GM08714 (cell line): ENCODE results near the gene PDLIM1.
"Not testable (repeated sequence)": the region's sequence is repeated elsewhere in the genome, so short reads cannot be mapped to it uniquely, and the experiment has no call there.

Experiments used
- H3K4me3 ChIP-seq: fragments of 200-500 bp; sonication (Bioruptor generic); 2 replicates; pipeline ENCODE4 v1.5.1; 2014; ENCODE audit warnings: mild to moderate bottlenecking, low read length, inconsistent platforms
- ZNF274 ChIP-seq: IDR thresholded peaks from 2 replicates; pipeline ENCODE4 v1.6.1; 2012; ENCODE audit warnings: mild to moderate bottlenecking, low read depth, low read length

The PDLIM1 gene

GRCh38 chr10:95242581-95243317 is 48.1 kb downstream of the PDLIM1 start:
- TF ChIP-seq ZNF274 = no peak
- H3K4me3 ChIP-seq = no peak overlapping the region

GRCh38 chr10:95241533-95241932 is 49.3 kb downstream of the PDLIM1 start:
- no peak for TF ChIP-seq ZNF274
- no peak overlapping the region for H3K4me3 ChIP-seq

DNA sequence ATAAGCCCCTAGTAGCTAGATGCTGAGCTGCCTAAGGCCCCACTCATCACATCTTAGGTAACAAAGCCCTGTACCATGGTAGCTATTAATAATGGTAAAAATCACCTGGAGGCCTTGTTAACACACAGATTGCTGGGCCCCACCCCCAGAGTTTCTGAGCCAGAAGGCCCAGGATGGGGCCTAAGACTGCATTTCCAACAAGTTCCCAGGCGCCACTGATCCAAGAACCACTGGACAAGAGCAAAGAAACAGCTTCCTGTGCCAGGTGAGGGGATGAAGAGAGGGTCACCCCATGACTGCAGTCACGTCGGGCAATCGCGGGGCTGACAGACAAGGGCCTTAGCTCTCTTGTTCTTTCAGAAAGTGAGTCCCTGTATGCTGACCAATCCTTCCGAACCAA is 50.0 kb downstream of the PDLIM1 start:
- no peak for TF ChIP-seq ZNF274
- H3K4me3 ChIP-seq = no peak overlapping the region

DNA sequence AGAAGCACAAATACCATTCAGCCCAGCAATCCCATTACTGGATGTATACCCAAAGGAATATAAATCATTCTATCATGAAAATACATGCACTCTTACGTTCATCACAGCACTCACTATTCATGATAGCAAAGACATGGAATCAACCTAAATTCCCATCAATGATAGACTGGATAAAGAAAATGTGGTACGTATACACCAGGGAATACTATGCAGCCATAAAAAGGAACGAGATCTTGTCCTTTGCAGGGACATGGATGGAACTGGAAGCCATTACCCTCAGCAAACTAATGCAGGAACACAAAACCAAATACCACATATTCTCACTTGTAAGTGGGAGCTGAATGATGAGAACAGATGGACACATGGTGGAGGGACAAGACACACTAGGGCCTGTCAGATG is 50.7 kb downstream of the PDLIM1 start:
- H3K4me3 ChIP-seq = not testable (repeated sequence)

- TF ChIP-seq ZNF274 = no peak
- no peak overlapping the region for H3K4me3 ChIP-seq
Measured at GRCh38 chr10:95237376-95238170, 53.2 kb downstream of the PDLIM1 start.

GRCh38 chr10:95236068-95236903 is 54.5 kb downstream of the PDLIM1 start:
- H3K4me3 ChIP-seq = no peak overlapping the region; the same call in 1 of the 2 replicates

GRCh38 chr10:95235676-95236067 is 55.1 kb downstream of the PDLIM1 start:
- no peak overlapping the region for H3K4me3 ChIP-seq
- TF ChIP-seq ZNF274 = no peak

More at GRCh38 chr10:95236068-95236903, 54.5 kb downstream of the PDLIM1 start:
- no peak for TF ChIP-seq ZNF274

DNA sequence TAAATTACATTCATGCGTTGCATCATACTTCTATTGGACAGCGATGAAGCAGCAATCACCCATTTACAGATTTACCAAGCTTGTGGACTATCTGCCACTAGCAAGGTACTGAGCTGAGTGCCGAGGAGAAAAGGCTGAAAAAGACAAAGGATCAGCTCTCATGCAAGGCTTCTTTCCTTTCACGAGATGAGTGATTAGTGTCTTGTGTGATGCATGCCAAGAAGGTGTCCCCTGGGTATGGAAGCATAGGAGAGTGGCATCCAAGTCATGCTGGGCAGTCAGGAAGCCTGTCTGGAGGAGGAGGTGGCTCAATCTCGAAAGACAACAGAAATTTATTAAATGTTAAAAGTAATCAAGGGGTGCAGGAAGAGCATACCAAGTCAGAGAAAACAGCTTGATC is 55.9 kb downstream of the PDLIM1 start:
- TF ChIP-seq ZNF274 = no peak
- no peak overlapping the region for H3K4me3 ChIP-seq

GRCh38 chr10:95233377-95234034 is 57.3 kb downstream of the PDLIM1 start:
- H3K4me3 ChIP-seq = no peak overlapping the region
- no peak for TF ChIP-seq ZNF274

DNA sequence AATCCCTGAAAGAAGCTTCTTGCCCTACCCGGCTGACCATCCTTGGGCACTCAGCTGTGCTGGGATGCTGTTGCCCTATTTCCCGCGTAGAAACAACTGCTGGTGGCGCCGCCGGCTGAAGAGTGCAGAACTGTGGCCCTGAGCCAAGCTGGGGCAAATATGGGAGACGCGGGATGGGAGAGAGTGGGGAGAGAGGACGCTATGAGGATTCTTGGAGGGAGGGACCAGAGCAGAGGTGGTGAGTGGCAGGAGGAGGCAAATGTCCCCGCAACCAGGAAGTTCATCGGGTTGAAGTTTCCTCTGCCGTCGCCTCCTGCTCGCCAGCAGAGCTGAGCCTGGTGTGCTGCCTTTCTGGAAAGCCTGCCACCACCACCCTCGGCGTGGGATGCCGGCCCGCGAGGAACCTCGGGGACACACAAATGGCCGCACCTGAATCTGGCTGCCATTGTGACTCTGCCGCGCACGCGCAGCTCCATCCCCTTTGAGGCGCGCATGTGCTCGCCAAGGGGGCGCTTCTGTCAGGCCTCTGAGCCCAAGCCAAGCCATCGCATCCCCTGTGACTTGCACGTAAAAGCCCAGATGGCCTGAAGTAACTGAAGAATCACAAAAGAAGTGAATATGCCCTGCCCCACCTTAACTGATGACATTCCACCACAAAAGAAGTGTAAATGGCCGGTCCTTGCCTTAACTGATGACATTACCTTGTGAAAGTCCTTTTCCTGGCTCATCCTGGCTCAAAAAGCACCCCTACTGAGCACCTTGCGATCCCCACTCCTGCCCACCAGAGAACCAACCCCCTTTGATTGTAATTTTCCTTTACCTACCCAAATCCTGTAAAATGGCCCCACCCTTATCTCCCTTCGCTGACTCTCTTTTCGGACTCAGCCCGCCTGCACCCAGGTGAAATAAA is 59.9 kb downstream of the PDLIM1 start:
- peak overlapping the region; percentile 15; the same call in 1 of the 2 replicates for H3K4me3 ChIP-seq

DNA sequence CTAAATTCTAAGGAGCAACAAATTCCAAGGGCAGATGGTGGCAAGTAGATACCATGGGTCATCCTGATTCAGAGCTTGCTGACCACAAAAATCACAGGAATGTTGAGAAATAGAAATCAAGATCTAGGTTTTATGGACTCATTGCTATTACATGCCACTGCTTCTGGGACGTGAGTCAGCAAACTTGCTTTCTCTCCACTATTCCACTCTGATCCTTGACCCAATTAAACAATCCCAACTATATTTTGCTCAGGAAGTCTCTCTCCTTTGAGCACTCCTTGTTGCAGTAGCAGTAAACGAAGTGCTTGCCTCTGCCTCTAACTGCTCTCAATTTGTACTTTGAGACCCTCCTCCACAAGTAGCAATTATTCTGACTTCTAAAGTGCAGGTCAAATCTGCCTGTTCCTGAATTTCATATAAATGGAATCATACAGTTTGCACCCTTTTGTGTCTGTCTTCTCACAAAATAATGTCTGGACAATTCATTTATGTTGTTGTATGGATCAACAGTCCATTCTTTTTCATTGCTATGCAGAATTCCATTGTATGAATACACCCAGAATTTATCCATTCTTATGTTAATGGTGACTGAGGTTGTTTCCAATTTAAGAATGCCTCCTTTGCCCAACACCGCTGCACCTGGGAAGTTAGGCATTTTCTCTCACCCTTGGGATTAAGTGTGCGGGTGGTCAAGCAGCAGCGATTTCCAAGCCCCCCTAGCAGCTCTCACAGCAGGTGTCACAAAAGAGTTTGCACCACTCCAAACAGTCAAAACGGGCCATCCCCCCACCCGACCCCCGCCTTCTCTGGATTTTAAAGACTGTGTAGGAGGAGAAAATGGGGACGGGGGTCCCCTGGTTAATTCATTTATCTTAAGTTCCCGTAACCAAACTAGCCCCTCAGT is 60.8 kb downstream of the PDLIM1 start:
- no peak for TF ChIP-seq ZNF274
- peak overlapping the region; percentile 15; the same call in 1 of the 2 replicates for H3K4me3 ChIP-seq

- not testable (repeated sequence) for H3K4me3 ChIP-seq
Measured at GRCh38 chr10:95228934-95229723, 61.7 kb downstream of the PDLIM1 start.
